Neural progenitor cell (in vitro differentiated cells): Measurements from ENCODE around the gene UBE2U. TPM values are rescaled to one million over a fixed set of nuclear protein-coding genes. Genes with fewer than 3 reads are reported as not detected.
"Not testable (repeated sequence)": the region's sequence is repeated elsewhere in the genome, so short reads cannot be mapped to it uniquely, and the experiment has no call there.

ENCODE experiments used
- DNase-seq: peaks from one replicate; pipeline ENCODE4 v3.0.0-alpha.2; 2016; ENCODE audit warnings: low spot score
- H2AFZ ChIP-seq: fragments of 200-600 bp; sonication (generic); replicated peaks from 2 replicates; pipeline ENCODE4 v1.6.1; 2016; ENCODE audit warnings: antibody characterized with exemption
- H3F3A ChIP-seq: fragments of 200-600 bp; sonication (generic); 2 replicates; pipeline ENCODE4 v1.6.1; 2016; ENCODE audit warnings: antibody characterized with exemption, low read depth
- H3K27ac ChIP-seq: fragments of 200-600 bp; sonication (generic); 2 replicates; pipeline ENCODE4 v1.5.1; 2016; ENCODE audit warnings: mild to moderate bottlenecking
- H3K27me3 ChIP-seq: fragments of 200-600 bp; sonication (generic); 2 replicates; pipeline ENCODE4 v1.6.1; 2016; ENCODE audit warnings: mild to moderate bottlenecking, moderate library complexity
- H3K36me3 ChIP-seq: fragments of 200-600 bp; sonication (generic); 2 replicates; pipeline ENCODE4 v1.5.1; 2016
- H3K4me1 ChIP-seq: fragments of 200-600 bp; sonication (generic); 2 replicates; pipeline ENCODE4 v1.6.1; 2016; ENCODE audit warnings: mixed run types
- H3K4me2 ChIP-seq: fragments of 200-600 bp; sonication (generic); 2 replicates; pipeline ENCODE4 v1.6.1; 2016
- H3K4me3 ChIP-seq: fragments of 200-600 bp; sonication (generic); 2 replicates; pipeline ENCODE4 v1.5.1; 2016
- H3K79me2 ChIP-seq: fragments of 200-600 bp; sonication (generic); 2 replicates; pipeline ENCODE4 v1.6.1; 2016; ENCODE audit warnings: low read depth
- H3K9ac ChIP-seq: fragments of 200-600 bp; sonication (generic); 2 replicates; pipeline ENCODE4 v1.6.1; 2016
- H3K9me3 ChIP-seq: fragments of 200-600 bp; sonication (generic); 2 replicates; pipeline ENCODE4 v1.5.1; 2016; ENCODE audit warnings: low read depth
- H4K20me1 ChIP-seq: fragments of 200-600 bp; sonication (generic); 2 replicates; pipeline ENCODE4 v1.6.1; 2016; ENCODE audit warnings: low read depth
- H3K27ac Mint-ChIP-seq: 3 replicates; pipeline ENCODE4 v1.8.0; 2021; ENCODE audit warnings: mixed read lengths
- H3K27me3 Mint-ChIP-seq: 2 replicates; pipeline ENCODE4 v1.8.0; 2022; ENCODE audit warnings: low read depth, mild to moderate bottlenecking, inconsistent platforms, moderate library complexity, mixed read lengths; ENCODE audit not compliant: insufficient read depth
- H3K36me3 Mint-ChIP-seq: 3 replicates; pipeline ENCODE4 v1.8.0; 2021; ENCODE audit warnings: mixed read lengths
- H3K4me1 Mint-ChIP-seq: 3 replicates; pipeline ENCODE4 v1.8.0; 2021; ENCODE audit warnings: mixed read lengths
- H3K4me3 Mint-ChIP-seq: 3 replicates; pipeline ENCODE4 v1.8.0; 2021; ENCODE audit warnings: mild to moderate bottlenecking, moderate library complexity, mixed read lengths
- H3K9me3 Mint-ChIP-seq: 3 replicates; pipeline ENCODE4 v1.8.0; 2020; ENCODE audit warnings: mixed read lengths
- EZH2 ChIP-seq: fragments of 200-600 bp; sonication (generic); IDR thresholded peaks from 2 replicates; pipeline ENCODE4 v1.6.1; 2017; ENCODE audit warnings: antibody characterized with exemption, mild to moderate bottlenecking, moderate library complexity
- EZH2phosphoT487 ChIP-seq: fragments of 200-600 bp; sonication (generic); IDR thresholded peaks from 2 replicates; pipeline ENCODE4 v1.6.1; 2017; ENCODE audit warnings: antibody characterized with exemption
- total RNA-seq: library from RNA; depleted of rRNA; stranded (reverse); fragments of >200 nt; gene quantifications from 2 replicates; pipeline ENCODE4 v1.2.3, GENCODE V29; 2015; ENCODE audit warnings: low replicate concordance
- TF ChIP-seq, protein P1 (sequence below): fragments of 200-600 bp; sonication (generic); IDR thresholded peaks from 2 replicates; pipeline ENCODE4 v1.5.1; 2017; ENCODE audit warnings: antibody characterized with exemption, mild to moderate bottlenecking

The UBE2U gene
- total RNA-seq, 1 donor from 2014 or later, result not detected

DNA sequence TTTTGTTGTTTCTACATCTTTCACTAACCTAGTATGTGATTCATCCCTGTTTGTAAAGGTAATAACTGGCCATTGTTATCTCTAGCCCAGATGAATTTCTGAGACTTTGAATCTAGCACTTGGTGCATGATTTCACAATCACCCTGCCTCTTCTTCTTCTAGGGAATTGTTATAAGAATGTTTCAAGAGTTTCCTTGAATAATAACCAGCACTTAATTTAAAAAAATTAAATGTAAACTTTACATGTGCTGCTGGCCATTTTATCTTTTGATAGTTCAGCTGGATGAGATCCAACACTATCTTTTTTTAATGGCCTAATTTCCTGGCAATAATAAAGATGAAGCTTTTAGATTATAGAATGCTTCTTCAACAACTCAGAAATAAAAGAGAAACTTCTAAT is 31.8 kb downstream of the UBE2U start:
- no peak overlapping the region for H3K4me3 Mint-ChIP-seq
- TF ChIP-seq EZH2phosphoT487 (no peak), EZH2 (no peak)
- TF ChIP-seq, protein P1, sequence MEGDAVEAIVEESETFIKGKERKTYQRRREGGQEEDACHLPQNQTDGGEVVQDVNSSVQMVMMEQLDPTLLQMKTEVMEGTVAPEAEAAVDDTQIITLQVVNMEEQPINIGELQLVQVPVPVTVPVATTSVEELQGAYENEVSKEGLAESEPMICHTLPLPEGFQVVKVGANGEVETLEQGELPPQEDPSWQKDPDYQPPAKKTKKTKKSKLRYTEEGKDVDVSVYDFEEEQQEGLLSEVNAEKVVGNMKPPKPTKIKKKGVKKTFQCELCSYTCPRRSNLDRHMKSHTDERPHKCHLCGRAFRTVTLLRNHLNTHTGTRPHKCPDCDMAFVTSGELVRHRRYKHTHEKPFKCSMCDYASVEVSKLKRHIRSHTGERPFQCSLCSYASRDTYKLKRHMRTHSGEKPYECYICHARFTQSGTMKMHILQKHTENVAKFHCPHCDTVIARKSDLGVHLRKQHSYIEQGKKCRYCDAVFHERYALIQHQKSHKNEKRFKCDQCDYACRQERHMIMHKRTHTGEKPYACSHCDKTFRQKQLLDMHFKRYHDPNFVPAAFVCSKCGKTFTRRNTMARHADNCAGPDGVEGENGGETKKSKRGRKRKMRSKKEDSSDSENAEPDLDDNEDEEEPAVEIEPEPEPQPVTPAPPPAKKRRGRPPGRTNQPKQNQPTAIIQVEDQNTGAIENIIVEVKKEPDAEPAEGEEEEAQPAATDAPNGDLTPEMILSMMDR, result no peak

DNA sequence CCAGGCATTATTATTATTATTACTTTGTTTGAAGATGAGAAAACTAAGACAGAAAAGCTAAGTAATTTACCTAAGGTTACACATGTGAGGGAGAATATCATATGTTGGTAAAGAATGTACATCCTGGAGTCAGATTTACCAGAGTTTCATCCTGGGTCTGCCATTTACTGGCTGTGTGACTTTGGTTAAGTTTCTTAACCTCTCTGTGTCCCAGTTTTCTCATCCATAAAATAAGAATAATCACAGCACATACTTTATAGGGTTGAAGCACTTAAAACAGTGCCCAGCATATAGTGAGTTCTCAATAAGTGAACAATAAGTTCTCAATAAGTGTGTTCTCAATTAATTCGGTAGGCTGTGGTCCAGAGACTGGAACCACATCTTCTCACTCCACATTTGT is 32.5 kb downstream of the UBE2U start:
- Mint-ChIP-seq H3K27me3 (no peaks in the 10 kb centered on the region), H3K4me3 (no peak overlapping the region)
- H3K4me2 ChIP-seq, result no peak overlapping the region

More for the DNA sequence above, 31.8 kb downstream of the UBE2U start:
- H3F3A ChIP-seq, result no peaks in the 10 kb centered on the region
- H3K79me2 ChIP-seq, result no peaks in the 10 kb centered on the region
- H3K9ac ChIP-seq, result no peak overlapping the region
- no peak overlapping the region for H2AFZ ChIP-seq
- H3K4me2 ChIP-seq, result no peak overlapping the region
- H3K27ac ChIP-seq, result no peak overlapping the region
- no peaks in the 10 kb centered on the region for H3K9me3 ChIP-seq
- H3K27ac Mint-ChIP-seq, result no peak overlapping the region
- no peaks in the 10 kb centered on the region for H3K27me3 ChIP-seq
- no peaks in the 10 kb centered on the region for H3K36me3 ChIP-seq
- H4K20me1 ChIP-seq, result no peaks in the 10 kb centered on the region
- DNase-seq, result no peak
- no peaks in the 10 kb centered on the region for H3K36me3 Mint-ChIP-seq
- no peaks in the 10 kb centered on the region for H3K27me3 Mint-ChIP-seq
- no peaks in the 10 kb centered on the region for H3K9me3 Mint-ChIP-seq
- no peak overlapping the region for H3K4me3 ChIP-seq
- no peaks in the 10 kb centered on the region for H3K4me1 ChIP-seq
- peaks cover 3% of the 10 kb centered on the region for H3K4me1 Mint-ChIP-seq

DNA sequence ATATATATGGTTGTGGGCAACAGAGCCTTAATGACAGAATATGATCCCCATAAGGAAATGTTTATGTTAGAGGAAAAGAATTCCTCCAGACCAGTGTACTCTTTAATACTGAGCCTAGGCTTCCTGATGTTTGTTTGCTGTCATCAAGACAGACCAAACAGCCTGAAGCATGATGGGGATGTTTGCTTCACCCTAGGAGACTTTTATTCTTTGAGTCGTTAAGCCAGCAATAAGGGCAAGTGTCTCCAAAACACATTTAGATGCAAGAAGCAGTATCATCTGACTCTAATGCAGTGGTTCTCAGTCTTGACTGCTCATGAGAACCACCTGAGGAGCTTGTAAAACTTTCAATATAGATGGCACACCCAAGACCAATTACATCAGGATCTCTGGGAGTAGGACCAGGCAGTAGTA is 33.1 kb downstream of the UBE2U start:
- no peak overlapping the region for H2AFZ ChIP-seq
- no peaks in the 10 kb centered on the region for H3K9me3 Mint-ChIP-seq
- no peak overlapping the region for H3K9ac ChIP-seq
- H3K4me1 ChIP-seq, result no peaks in the 10 kb centered on the region
- H3K9me3 ChIP-seq, result no peaks in the 10 kb centered on the region
- H3K27me3 Mint-ChIP-seq, result no peaks in the 10 kb centered on the region
- H3K4me3 ChIP-seq, result no peak overlapping the region
- no peaks in the 10 kb centered on the region for H4K20me1 ChIP-seq
- H3K4me1 Mint-ChIP-seq, result no peaks in the 10 kb centered on the region
- H3K27ac Mint-ChIP-seq, result no peak overlapping the region
- no peak overlapping the region for H3K27ac ChIP-seq
- TF ChIP-seq, protein P1, result no peak
- TF ChIP-seq EZH2phosphoT487 (no peak), EZH2 (no peak)
- H3K4me2 ChIP-seq, result no peak overlapping the region
- no peaks in the 10 kb centered on the region for H3K36me3 ChIP-seq
- no peaks in the 10 kb centered on the region for H3K27me3 ChIP-seq
- DNase-seq, result no peak
- no peaks in the 10 kb centered on the region for H3K36me3 Mint-ChIP-seq
- H3F3A ChIP-seq, result no peaks in the 10 kb centered on the region
- no peak overlapping the region for H3K4me3 Mint-ChIP-seq
- no peaks in the 10 kb centered on the region for H3K79me2 ChIP-seq

More for the DNA sequence above, 32.5 kb downstream of the UBE2U start:
- Histone ChIP-seq H3F3A (no peaks in the 10 kb centered on the region), H3K79me2 (no peaks in the 10 kb centered on the region), H3K9me3 (no peaks in the 10 kb centered on the region), H3K36me3 (no peaks in the 10 kb centered on the region), H2AFZ (no peak overlapping the region), H4K20me1 (no peaks in the 10 kb centered on the region), H3K27me3 (no peaks in the 10 kb centered on the region), H3K4me1 (no peaks in the 10 kb centered on the region), H3K4me3 (no peak overlapping the region), H3K27ac (no peak overlapping the region), H3K9ac (no peak overlapping the region)
- Mint-ChIP-seq H3K4me1 (peaks cover 3% of the 10 kb centered on the region), H3K36me3 (no peaks in the 10 kb centered on the region), H3K27ac (no peak overlapping the region), H3K9me3 (no peaks in the 10 kb centered on the region)
- no peak for DNase-seq
- TF ChIP-seq, protein P1, result no peak
- no peak for TF ChIP-seq EZH2phosphoT487
- TF ChIP-seq EZH2, result no peak

DNA sequence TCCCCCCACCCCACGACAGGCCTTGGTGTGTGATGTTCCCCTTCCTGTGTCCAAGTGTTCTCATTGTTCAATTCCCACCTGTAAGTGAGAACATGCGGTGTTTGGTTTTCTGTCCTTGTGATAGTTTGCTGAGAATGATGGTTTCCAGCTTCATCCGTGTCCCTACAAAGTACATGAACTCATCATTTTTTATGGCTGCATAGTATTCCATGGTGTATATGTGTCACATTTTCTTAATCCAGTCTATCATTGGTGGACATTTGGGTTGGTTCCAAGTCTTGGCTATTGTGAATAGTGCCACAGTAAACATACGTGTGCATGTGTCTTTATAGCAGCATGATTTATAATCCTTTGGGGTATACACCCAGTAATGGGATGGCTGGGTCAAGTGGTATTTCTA is 36.1 kb downstream of the UBE2U start:
- H3K27me3 ChIP-seq, H3K27me3 Mint-ChIP-seq, H3K27ac ChIP-seq, H3K9me3 Mint-ChIP-seq, H3F3A ChIP-seq, H3K4me3 Mint-ChIP-seq, H3K4me2 ChIP-seq, H2AFZ ChIP-seq, H3K4me3 ChIP-seq, H3K36me3 Mint-ChIP-seq, H3K4me1 ChIP-seq, H4K20me1 ChIP-seq, H3K9me3 ChIP-seq, H3K4me1 Mint-ChIP-seq, H3K27ac Mint-ChIP-seq, H3K36me3 ChIP-seq, H3K9ac ChIP-seq, H3K79me2 ChIP-seq, DNase-seq: not testable (repeated sequence)
